KG1 (cell line): Measurements from ENCODE around the gene GREB1.

Source experiments
- DNase-seq: peaks from one replicate; lab custom pipeline; 2025; lab: John Stamatoyannopoulos, UW

Gene GREB1

GRCh38 chr2:11612553-11613215 lies 78.8 kb downstream of the GREB1 start:
- no peak for DNase-seq

DNA sequence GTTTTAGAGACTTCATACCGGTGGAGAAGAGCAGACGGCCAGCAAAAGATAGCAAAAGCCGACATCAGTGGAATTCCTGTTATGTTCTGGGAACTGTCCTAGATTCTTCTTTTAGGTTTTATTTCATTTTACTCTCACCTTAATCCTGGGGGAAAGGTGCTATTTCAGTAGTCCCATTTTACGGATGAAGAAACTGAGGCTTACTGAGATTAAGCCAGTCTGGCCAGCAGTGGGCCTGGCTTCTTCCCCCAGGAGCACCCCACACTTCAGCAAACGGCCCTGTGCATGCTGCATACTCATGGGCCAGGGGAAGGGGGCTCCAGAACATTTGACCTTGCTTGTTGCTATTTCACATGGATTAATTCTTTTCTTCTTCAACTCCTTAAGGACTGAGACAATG lies 79.5 kb downstream of the GREB1 start:
- DNase-seq, result no peak

GRCh38 chr2:11615209-11615608 lies 81.4 kb downstream of the GREB1 start:
- DNase-seq, result no peak

DNA sequence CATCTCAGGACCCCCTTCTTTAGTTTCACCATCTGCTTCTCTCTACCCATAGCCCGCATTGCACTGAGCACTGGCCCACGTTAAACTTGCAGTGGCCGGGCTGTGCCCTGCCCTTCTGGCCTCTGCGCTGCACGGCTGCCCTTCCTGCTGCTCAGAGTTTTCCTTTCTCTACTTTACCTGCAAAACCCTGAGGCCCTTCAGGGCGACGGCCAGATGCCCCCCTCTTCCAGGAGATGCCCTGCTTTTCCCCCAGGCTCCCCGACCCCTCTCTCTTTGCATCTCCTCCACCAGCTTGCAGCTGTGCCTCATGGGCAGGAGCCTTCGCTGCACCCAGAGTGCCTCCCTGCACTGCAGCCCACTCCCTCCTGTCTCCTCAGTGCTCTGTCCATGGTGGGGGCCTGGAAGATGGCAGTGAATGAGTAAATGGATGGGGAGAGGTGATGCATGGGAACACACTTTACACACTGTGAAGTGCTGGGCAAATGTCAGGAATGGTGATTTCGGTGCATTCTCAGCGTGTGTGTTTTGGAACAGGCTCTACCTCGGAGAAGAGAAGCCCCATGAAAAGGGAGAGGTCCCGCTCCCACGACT lies 82.3 kb downstream of the GREB1 start:
- DNase-seq, result no peak

DNA sequence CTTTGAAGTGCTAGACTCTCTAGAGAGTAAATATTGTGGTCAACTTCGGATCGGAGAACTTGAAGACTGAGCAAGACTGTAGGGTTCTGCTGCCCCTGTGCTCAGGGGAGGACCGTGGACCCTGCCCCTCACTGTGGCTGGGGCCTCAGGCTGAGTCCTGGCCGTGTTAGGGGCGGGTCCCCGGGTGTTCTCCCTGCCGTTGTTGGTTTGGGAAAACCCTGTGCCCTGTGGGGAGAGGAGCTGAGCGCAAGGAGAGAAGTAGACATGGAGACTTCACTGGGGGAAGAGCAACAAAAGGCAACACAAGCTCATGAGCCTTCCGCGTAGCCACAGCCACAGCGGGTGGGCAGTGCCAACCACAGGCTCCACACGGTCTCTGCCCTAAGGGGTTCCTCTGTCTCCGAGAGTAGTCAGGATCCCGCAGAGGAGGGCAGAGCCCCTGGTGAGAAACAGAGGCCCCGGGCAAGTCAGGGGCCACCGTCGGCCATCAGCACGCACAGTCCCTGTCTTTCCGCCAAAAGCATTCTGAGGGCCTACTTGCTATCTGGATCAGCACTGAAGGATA lies 83.1 kb downstream of the GREB1 start:
- DNase-seq, result no peak

DNA sequence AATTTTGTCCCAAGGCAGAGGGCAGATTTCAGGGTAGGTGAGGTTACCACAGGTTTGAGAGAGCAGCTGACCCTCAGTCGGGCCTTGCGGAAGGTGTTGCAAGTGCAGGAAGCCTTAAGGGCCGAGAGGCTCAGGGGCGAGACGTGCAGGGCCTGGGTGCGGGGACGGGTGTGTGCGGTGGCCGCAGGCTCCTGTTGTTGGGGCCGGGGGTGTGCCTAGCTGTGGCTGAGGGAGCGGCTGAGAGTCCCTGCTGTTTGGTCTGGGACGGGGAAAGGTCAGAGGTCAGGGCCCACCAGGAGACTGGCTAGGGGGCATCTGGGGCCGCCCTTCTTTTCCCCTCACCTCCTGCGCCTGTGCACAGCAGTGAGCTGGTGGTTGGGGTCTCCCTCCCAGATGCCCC lies 83.7 kb downstream of the GREB1 start:
- no peak for DNase-seq

DNA sequence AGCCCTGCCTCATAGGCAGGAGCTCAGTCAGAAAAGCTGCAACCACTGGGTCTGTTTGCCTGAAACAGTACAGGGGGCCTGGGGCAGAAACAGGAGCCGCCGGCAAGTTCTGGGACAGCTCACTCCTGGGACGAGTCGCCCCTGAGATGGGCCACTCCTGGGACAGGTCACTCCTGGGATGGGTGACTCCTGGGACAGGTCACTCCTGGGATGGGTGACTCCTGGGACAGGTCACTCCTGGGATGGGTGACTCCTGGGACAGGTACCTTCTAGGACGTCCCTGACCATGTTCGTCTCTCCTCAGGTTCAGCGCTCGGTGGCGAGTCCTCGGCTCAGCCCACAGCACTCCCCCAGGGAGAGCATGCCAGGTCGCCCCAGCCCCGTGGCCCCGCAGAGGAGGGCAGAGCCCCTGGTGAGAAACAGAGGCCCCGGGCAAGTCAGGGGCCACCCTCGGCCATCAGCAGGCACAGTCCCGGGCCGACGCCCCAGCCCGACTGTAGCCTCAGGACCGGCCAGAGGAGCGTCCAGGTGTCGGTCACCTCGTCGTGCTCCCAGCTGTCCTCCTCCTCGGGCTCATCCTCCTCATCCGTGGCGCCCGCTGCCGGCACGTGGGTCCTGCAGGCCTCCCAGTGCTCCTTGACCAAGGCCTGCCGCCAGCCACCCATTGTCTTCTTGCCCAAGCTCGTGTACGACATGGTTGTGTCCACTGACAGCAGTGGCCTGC lies 84.3 kb downstream of the GREB1 start:
- DNase-seq, result no peak

DNA sequence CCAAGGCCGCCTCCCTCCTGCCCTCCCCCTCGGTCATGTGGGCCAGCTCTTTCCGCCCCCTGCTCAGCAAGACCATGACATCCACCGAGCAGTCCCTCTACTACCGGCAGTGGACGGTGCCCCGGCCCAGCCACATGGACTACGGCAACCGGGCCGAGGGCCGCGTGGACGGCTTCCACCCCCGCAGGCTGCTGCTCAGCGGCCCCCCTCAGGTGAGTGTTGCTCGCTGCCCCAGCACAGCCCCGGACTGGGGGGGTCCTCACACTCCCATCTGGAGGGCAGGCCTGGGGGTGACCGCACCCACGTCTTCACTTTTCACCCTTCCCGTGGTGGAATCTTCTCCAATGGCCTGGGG lies 84.8 kb downstream of the GREB1 start:
- no peak for DNase-seq

- no peak for DNase-seq
Measured at GRCh38 chr2:11621410-11621809, 87.6 kb downstream of the GREB1 start.

DNA sequence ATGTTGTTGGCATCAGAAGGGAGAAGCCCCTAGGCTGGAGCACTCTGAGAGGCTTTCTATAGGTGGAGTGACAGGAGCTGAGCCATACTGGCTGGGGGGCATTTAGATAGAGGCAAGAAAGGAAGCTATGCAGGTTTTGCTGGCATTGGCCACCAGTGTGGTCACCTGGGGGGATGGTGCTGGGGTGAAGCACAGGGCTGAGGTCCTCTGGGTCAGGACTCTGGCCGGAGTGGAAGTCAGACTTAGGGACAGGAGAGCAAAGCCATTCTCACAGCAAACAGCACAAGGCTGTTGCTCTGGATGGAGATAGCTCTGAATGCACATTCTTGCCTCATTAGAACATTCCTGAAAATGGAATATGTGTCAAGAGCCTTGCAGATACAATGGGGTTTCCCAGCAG lies 88.8 kb downstream of the GREB1 start:
- DNase-seq, result no peak

GRCh38 chr2:11624893-11625292 lies 91.0 kb downstream of the GREB1 start:
- no peak for DNase-seq

DNA sequence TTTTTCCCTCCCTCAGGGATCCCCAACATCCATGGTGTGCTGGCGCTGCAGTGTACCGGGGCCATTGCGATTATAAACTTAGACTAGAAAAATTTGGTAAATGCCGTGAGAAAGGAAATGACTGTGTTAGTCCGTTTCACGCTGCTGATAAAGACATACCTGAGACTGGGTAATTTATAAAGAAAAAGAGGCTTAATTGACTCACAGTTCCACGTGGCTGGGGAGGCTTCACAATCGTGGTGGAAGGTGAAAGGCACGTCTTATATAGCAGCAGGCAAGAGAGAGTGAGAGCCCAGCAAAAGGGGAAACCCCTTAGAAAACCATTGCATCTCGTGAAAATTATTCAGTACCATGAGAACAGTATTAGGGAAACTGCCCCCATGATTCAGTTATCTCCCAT lies 91.8 kb downstream of the GREB1 start:
- DNase-seq, result no peak

DNA sequence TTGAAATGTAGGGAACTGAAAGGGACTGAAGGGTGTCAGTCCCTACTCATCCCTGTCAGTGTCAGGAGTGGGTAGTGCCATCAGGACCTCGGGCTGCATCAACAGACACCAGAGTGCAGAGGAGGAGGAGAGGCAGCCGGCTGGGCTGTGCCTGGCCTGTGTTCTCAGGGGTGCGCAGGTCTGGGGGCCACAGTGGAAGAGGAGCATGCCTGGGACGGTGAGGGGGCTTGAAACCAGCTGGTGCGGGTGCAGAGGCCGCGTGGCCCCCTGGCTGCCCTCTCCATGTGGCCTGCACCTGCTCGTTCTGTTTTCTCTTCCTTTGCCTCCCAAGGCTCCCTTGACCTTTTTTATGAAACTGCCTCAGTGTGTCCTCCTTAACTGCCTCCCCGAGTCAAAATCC lies 94.8 kb downstream of the GREB1 start:
- DNase-seq, result no peak

DNA sequence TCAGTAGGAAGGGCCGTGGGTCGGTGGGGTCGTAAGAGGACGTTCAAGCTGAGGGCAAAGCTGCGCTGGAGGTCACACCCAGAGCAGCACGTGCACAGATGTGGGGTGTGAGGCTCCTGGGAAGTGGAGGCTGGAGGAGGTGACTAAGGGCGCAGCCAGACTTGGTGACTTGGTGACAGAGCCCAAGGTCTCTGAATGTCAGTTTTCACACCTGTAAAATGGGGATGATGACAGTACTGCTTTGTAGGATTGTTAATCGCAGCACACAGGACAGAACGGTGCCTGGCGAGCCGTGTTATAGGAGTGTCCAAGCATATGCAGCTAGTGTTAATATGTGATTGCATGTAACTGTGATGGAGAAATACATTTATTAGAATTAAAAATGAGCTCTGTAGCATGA lies 95.4 kb downstream of the GREB1 start:
- DNase-seq, result no peak

- DNase-seq, result no peak
Measured at GRCh38 chr2:11629851-11630250, 96.0 kb downstream of the GREB1 start.

DNA sequence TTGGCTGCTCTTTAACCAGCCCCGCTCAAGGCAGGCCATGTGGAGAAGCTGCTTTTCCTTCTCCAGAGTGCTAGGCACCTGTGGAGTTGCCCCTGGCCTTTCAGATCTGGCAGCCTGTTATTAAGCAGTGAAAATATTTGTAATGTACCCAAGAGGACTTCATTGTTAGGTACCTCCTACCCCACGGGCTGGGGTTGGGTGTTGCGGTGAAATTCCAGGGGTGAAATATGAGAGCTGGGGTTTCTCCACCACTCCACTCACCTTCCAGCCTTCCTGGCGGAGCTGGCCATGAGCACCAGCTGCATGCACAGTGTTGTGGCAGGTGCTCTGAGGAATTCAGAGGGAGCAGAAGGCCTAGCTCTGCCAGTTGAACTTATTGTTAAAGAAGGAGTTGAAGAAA lies 97.0 kb downstream of the GREB1 start:
- DNase-seq, result no peak

- no peak for DNase-seq
Measured at GRCh38 chr2:11631462-11631861, 97.6 kb downstream of the GREB1 start.

DNA sequence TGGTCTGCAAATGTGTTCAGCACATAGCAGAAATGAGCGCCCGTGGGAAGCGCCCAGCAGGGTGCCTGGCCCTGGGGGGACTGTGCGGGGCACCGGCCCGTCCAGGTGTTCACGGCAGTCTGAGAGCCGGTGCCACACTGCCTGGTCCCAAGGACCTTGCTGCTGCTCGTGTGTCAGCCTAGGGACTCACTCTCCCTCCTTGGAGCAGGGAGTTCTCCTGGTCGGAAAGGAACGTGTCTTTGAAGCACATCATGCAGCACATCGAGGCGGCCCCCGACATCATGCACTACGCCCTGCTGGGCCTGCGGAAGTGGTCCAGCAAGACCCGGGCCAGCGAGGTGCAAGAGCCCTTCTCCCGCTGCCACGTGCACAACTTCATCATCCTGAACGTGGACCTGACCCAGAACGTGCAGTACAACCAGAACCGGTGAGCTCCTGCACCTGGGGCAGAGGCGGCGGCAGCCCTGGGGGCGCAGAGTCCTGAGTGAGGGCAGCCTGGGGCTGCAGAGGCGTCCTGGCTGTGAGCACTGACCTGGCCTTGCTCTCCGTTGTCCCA lies 100.2 kb downstream of the GREB1 start:
- no peak for DNase-seq

- DNase-seq, result no peak
Measured at GRCh38 chr2:11634584-11634983, 100.7 kb downstream of the GREB1 start.

DNA sequence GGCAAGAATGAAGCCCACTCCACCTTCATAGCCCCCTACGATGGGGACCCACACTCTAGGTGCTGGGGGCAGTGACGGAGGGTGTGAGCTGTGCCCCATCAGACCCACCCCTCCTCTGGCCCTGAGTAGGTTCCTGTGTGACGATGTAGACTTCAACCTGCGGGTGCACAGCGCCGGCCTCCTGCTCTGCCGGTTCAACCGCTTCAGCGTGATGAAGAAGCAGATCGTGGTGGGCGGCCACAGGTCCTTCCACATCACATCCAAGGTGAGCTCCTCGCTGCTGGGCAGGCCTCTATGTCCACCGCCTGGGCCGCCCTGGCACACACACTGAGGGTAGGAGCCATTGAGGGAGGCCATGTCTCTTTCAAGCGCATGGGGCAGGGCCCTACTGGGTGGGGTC lies 101.3 kb downstream of the GREB1 start:
- DNase-seq, result no peak

GRCh38 chr2:11636593-11637295 lies 102.9 kb downstream of the GREB1 start:
- no peak for DNase-seq

- DNase-seq, result no peak
Measured at GRCh38 chr2:11637546-11637945, 103.7 kb downstream of the GREB1 start.
